H1 (cell line): ENCODE measurements around the gene MST1R. TPM values are rescaled to one million over a fixed set of nuclear protein-coding genes. Genes with fewer than 3 reads are reported as not detected.

Source experiments
- CTCF ChIA-PET: fragments of 300-600 bp; sonication (Branson Sonifier 250); formaldehyde crosslinking; loops from one replicate; lab custom pipeline; 2021; ENCODE audit not compliant: partially characterized antibody; lab: Charles Lee
- POLR2A ChIA-PET: fragments of 300-600 bp; sonication (Branson Sonifier 250); formaldehyde crosslinking; loops from one replicate; lab custom pipeline; 2021; ENCODE audit warnings: inconsistent platforms; ENCODE audit not compliant: partially characterized antibody; lab: Charles Lee
- DNase-seq, 2 experiments: peaks; one replicate each; pipeline versions ENCODE4 v3.0.0 to v3.0.0-alpha.2; 2010 to 2022; ENCODE audit warnings: low spot score in 2 of 2, low read depth in 1 of 2, mixed read lengths in 1 of 2
- FAIRE-seq: peaks from 2 replicates; lab custom pipeline; 2011; peaks lifted over from hg19 to GRCh38; lab: Jason Lieb, UNC
- H2AFZ ChIP-seq: 2 replicates; pipeline ENCODE4 v1.8.1; 2012; ENCODE audit warnings: low read length, inconsistent platforms
- H2AK5ac ChIP-seq: 2 replicates; pipeline ENCODE4 v1.6.1; 2013; ENCODE audit warnings: low read depth, low read length
- H2BK120ac ChIP-seq: replicated peaks from 2 replicates; pipeline ENCODE3; 2013; ENCODE audit warnings: low read depth, low read length, inconsistent platforms
- H2BK12ac ChIP-seq: 2 replicates; pipeline ENCODE4 v1.6.1; 2013; ENCODE audit warnings: low read depth, low read length
- H2BK15ac ChIP-seq: 2 replicates; pipeline ENCODE4 v1.6.1; 2013; ENCODE audit warnings: low read length
- H2BK20ac ChIP-seq: 2 replicates; pipeline ENCODE4 v1.6.1; 2013; ENCODE audit warnings: low read length
- H2BK5ac ChIP-seq: 2 replicates; pipeline ENCODE4 v1.6.1; 2013; ENCODE audit warnings: low read depth, low read length
- H3K14ac ChIP-seq: 2 replicates; pipeline ENCODE4 v1.6.1; 2013; ENCODE audit warnings: inconsistent platforms; ENCODE audit not compliant: insufficient read length
- H3K18ac ChIP-seq: 2 replicates; pipeline ENCODE4 v1.6.1; 2013; ENCODE audit warnings: low read length; ENCODE audit errors: extremely low read depth
- H3K23ac ChIP-seq: 2 replicates; pipeline ENCODE4 v1.6.1; 2013; ENCODE audit warnings: inconsistent platforms; ENCODE audit not compliant: insufficient read length
- H3K23me2 ChIP-seq: 2 replicates; pipeline ENCODE4 v1.6.1; 2013; ENCODE audit warnings: low read depth, low read length
- H3K27ac ChIP-seq: 2 replicates; pipeline ENCODE4 v1.6.1; 2011; ENCODE audit warnings: low read depth, low read length, inconsistent platforms
- H3K27me3 ChIP-seq, 4 experiments: replicated peaks in 1 of 4; 1 replicate in 1 of 4; 2 replicates in 3 of 4; pipeline versions ENCODE4 v1.6.1 to v1.8.1; 2011 to 2013; ENCODE audit warnings: low read length in 3 of 4, mild to moderate bottlenecking in 3 of 4, inconsistent platforms in 2 of 4, mixed read lengths in 2 of 4, moderate library complexity in 1 of 4; ENCODE audit not compliant: control insufficient read depth in 3 of 4, insufficient read depth in 3 of 4; ENCODE audit errors: extremely low read depth in 1 of 4
- H3K36me3 ChIP-seq, 4 experiments: 2 replicates each; pipeline versions ENCODE4 v1.6.1 to v1.8.1; 2011 to 2013; ENCODE audit warnings: mild to moderate bottlenecking in 4 of 4, low read length in 3 of 4, moderate library complexity in 2 of 4, control low read depth in 1 of 4, inconsistent platforms in 1 of 4; ENCODE audit not compliant: insufficient read depth in 4 of 4, control insufficient read depth in 2 of 4
- H3K4ac ChIP-seq: replicated peaks from 2 replicates; pipeline ENCODE3; 2013; ENCODE audit warnings: low read length, low read depth, mixed read lengths, inconsistent platforms; ENCODE audit not compliant: insufficient read length
- H3K4me1 ChIP-seq, 4 experiments: replicated peaks in 1 of 4; 1 replicate in 1 of 4; 2 replicates in 3 of 4; pipeline versions ENCODE4 v1.6.1 to v1.8.1; 2011 to 2013; ENCODE audit warnings: low read length in 3 of 4, inconsistent platforms in 2 of 4, mixed read lengths in 1 of 4; ENCODE audit not compliant: insufficient read depth in 4 of 4, control insufficient read depth in 3 of 4
- H3K4me2 ChIP-seq, 2 experiments: 2 replicates each; pipeline versions ENCODE4 v1.6.1 to v1.8.1; 2011 to 2013; ENCODE audit warnings: low read depth in 2 of 2, low read length in 2 of 2, control low read depth in 1 of 2, inconsistent platforms in 1 of 2, mild to moderate bottlenecking in 1 of 2; ENCODE audit not compliant: insufficient read depth in 1 of 2
- H3K4me3 ChIP-seq, 4 experiments: fragments of 200-600, 300-600 bp in 1 of 4; sonication (generic), shearing (Covaris generic), sonication (Bioruptor Twin) in 1 of 4; 2 replicates each; pipeline versions ENCODE4 v1.5.1 to v1.8.1; 2011 to 2016; ENCODE audit warnings: low read length in 4 of 4, low read depth in 3 of 4, control low read depth in 2 of 4, inconsistent platforms in 2 of 4, mild to moderate bottlenecking in 2 of 4, mixed read lengths in 1 of 4, moderate library complexity in 1 of 4; ENCODE audit not compliant: insufficient read depth in 2 of 4; ENCODE audit errors: extremely low read depth in 1 of 4
- H3K56ac ChIP-seq: replicated peaks from 2 replicates; pipeline ENCODE3; 2013; ENCODE audit warnings: low read depth, mild to moderate bottlenecking, mixed read lengths, low read length, inconsistent platforms; ENCODE audit not compliant: insufficient read length
- H3K79me1 ChIP-seq: 2 replicates; pipeline ENCODE4 v1.6.1; 2013; ENCODE audit warnings: low read depth, low read length, control low read depth
- H3K79me2 ChIP-seq, 2 experiments: 2 replicates each; pipeline versions ENCODE4 v1.6.1 to v1.8.1; 2012 to 2013; ENCODE audit warnings: low read length in 2 of 2, mild to moderate bottlenecking in 2 of 2, inconsistent platforms in 1 of 2; ENCODE audit not compliant: insufficient read depth in 2 of 2, control insufficient read depth in 1 of 2
- H3K9ac ChIP-seq, 4 experiments: replicated peaks in 1 of 4; 1 replicate in 1 of 4; 2 replicates in 3 of 4; pipeline versions ENCODE4 v1.6.1 to v1.8.1; 2011 to 2013; ENCODE audit warnings: low read depth in 3 of 4, low read length in 3 of 4, control low read depth in 2 of 4, mild to moderate bottlenecking in 2 of 4, moderate library complexity in 2 of 4, inconsistent platforms in 1 of 4; ENCODE audit errors: extremely low read depth in 1 of 4
- H3K9me3 ChIP-seq, 2 experiments: 2 replicates each; pipeline versions ENCODE4 v1.6.1 to v1.8.1; 2012 to 2013; ENCODE audit warnings: mild to moderate bottlenecking in 2 of 2, moderate library complexity in 2 of 2, control low read depth in 1 of 2, inconsistent platforms in 1 of 2, low read depth in 1 of 2, low read length in 1 of 2, mixed read lengths in 1 of 2; ENCODE audit not compliant: insufficient read depth in 2 of 2
- H4K20me1 ChIP-seq, 2 experiments: replicated peaks in 1 of 2; 2 replicates each; pipeline versions ENCODE3 to v1.8.1; 2011 to 2013; ENCODE audit warnings: inconsistent platforms in 2 of 2, low read length in 2 of 2, mild to moderate bottlenecking in 1 of 2; ENCODE audit not compliant: insufficient read depth in 2 of 2, control insufficient read depth in 1 of 2
- H4K5ac ChIP-seq: 2 replicates; pipeline ENCODE4 v1.6.1; 2013; ENCODE audit warnings: low read length, low read depth, mixed read lengths, inconsistent platforms; ENCODE audit not compliant: insufficient read length
- H4K8ac ChIP-seq: 2 replicates; pipeline ENCODE4 v1.8.0; 2013; ENCODE audit warnings: mild to moderate bottlenecking, moderate library complexity, low read length, inconsistent platforms; ENCODE audit not compliant: insufficient read depth; ENCODE audit errors: extremely low read depth
- H4K91ac ChIP-seq: replicated peaks from 2 replicates; pipeline ENCODE3; 2013; ENCODE audit warnings: low read length, mixed read lengths, inconsistent platforms; ENCODE audit not compliant: insufficient read length
- JUN ChIP-seq: IDR thresholded peaks from 2 replicates; pipeline ENCODE4 v1.6.1; 2011; ENCODE audit warnings: low read depth, mild to moderate bottlenecking, improper control_type of control experiment, low read length
- RXRA ChIP-seq: IDR thresholded peaks from 2 replicates; pipeline ENCODE4 v1.6.1; 2011; ENCODE audit warnings: low read depth, mild to moderate bottlenecking, low read length, moderate library complexity; ENCODE audit not compliant: insufficient read depth
- WGBS, 2 experiments: shearing (Covaris generic) in 1 of 2; methylation state at CpG; one replicate each; pipeline versions ENCODE4 v1.1.6 to v1.1.7; 2013 to 2015; ENCODE audit warnings: low lambda C conversion rate in 2 of 2, mixed read lengths in 2 of 2, inconsistent platforms in 1 of 2, low coverage in 1 of 2, missing lambda C conversion rate in 1 of 2; ENCODE audit not compliant: insufficient replicate concordance in 2 of 2, insufficient coverage in 1 of 2, insufficient read length in 1 of 2; ENCODE audit errors: extremely low coverage in 1 of 2, missing lambda C conversion rate in 1 of 2; 5-methylcytosine and 5-hydroxymethylcytosine counted together
- polyA plus RNA-seq, 7 experiments: library from polyadenylated mRNA; depleted of rRNA in 3 of 7; stranded (reverse) in 5 of 7; unstranded in 2 of 7; fragments of >200 nt in 5 of 7; fragments of 200-250 nt in 2 of 7; gene quantifications; 1 replicate in 5 of 7; 2 replicates in 1 of 7; 4 replicates in 1 of 7; pipeline versions ENCODE4 v1.2.1 to v1.2.3, GENCODE V29; 2011 to 2013; ENCODE audit warnings: missing spikeins in 2 of 7, mixed read lengths in 2 of 7
- total RNA-seq: library from RNA; stranded (reverse); fragmentation: NEBNext Ultra II Directional; extraction: Animal tissue kit (Norgen Biotek cat#: 25700); gene quantifications from 2 replicates; pipeline ENCODE4 v1.2.1, GENCODE V29; 2021

Gene MST1R
- total and polyA plus RNA-seq, 2 of the 8 experiments (the other 6 are each of a cell fraction or from before 2014, with no cell fraction given): 4.8 to 7.6 TPM

DNA sequence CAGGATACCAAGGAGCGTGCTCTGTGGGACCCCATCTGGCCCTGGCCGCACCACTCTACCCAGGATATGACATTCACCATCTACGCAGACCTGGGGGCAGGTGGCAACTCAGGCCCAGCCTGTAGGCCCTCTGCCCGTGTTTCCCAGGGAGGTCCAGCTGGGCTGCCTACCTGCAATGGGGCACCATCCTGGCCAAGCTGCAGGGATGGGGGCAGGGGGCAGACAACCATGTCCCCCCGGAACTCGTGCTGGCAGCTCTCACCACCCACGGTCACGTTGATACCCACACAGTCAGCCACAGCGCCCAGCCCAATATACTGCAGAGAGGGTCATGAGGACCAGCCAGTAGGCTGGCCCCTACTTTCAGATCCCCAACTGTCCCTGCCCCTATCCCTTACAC, 7.9 kb downstream of the MST1R start:
- H3K79me2 ChIP-seq: no peaks in the 10 kb centered on the region
- no peak for DNase-seq
- 94% methylated on average over 9 of the region's 9 CpGs; no CpG with 5 or more reads in 1 of the 2 experiments for WGBS, 2 experiments
- no peaks in the 10 kb centered on the region for H3K9me3 ChIP-seq
- peaks cover 0 to 2% of the 10 kb centered on the region in 2 experiments for H4K20me1 ChIP-seq
- H3K4me3 ChIP-seq: no peak overlapping the region
- no peaks in the 10 kb centered on the region for H3K79me1 ChIP-seq
- no peak overlapping the region for H3K56ac ChIP-seq
- H3K18ac ChIP-seq: no peak overlapping the region
- no peak overlapping the region for H3K27ac ChIP-seq
- H3K23ac ChIP-seq: no peak overlapping the region
- H3K4me2 ChIP-seq: no peak overlapping the region
- no peak overlapping the region for H3K4ac ChIP-seq
- no peak overlapping the region for H4K8ac ChIP-seq
- H4K5ac ChIP-seq: no peak overlapping the region
- H4K91ac ChIP-seq: no peak overlapping the region
- H2BK120ac ChIP-seq: no peak overlapping the region
- CTCF ChIA-PET: interaction anchor here (0.7 to 2.7 kb wide), 12 partner anchors 11 to 109 kb away, joined by 3 to 10 read pairs (median 4); partner anchors contain the start of gene IP6K1
- no peaks in the 10 kb centered on the region; a peak in 2 of 7 replicates for H3K4me1 ChIP-seq
- no peak overlapping the region for H3K9ac ChIP-seq
- H3K14ac ChIP-seq: no peak overlapping the region
- H3K23me2 ChIP-seq: no peaks in the 10 kb centered on the region
- no peak for FAIRE-seq
- POLR2A ChIA-PET: interaction anchor here (0.8 to 1.7 kb wide), 6 partner anchors 8 to 70 kb away, joined by 3 to 6 read pairs (median 3); partner anchors contain the start of gene MST1R
- H2BK15ac ChIP-seq: no peak overlapping the region
- H2AFZ ChIP-seq: no peak overlapping the region
- TF ChIP-seq RXRA: no peak
- no peak for TF ChIP-seq JUN
- no peak overlapping the region for H2BK20ac ChIP-seq
- H2BK5ac ChIP-seq: no peak overlapping the region
- no peak overlapping the region for H2BK12ac ChIP-seq
- no peak overlapping the region for H2AK5ac ChIP-seq
- H3K27me3 ChIP-seq: no peaks in the 10 kb centered on the region
- H3K36me3 ChIP-seq: no peaks in the 10 kb centered on the region
